K562 (cell line): Measurements from ENCODE around the gene MPHOSPH6.

Source experiments
- POLR2AphosphoS5 ChIP-seq: IDR thresholded peaks from 2 replicates; pipeline ENCODE4 v1.6.1; 2011; ENCODE audit warnings: mild to moderate bottlenecking, low read depth, low read length, moderate library complexity; ENCODE audit not compliant: control insufficient read depth, insufficient read depth
- ZNF253 ChIP-seq: fragments of 250-450 bp; sonication (Bioruptor Pico); conservative IDR thresholded peaks from 2 replicates; pipeline ENCODE4 v1.6.1; 2021; ENCODE audit warnings: mild to moderate bottlenecking

DNA sequence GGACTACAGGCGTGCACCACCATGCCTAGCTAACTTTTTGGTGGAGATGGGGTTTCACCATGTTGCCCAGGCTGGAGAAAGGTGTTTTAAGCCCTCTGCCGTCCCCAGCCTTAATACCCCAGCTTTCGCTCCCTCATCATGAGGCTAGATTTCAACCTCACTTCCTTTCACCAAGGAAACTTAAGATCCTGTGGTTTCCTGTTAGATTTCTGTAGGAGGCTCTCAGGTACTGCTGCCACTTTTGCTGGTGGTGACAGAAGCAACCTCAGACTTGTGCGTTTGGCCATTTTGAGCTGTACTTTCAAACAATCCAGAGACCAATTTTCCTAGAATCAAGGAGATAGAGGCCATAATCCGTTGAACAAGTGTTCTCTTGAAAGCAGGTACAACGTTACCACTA is 36.2 kb downstream of the MPHOSPH6 start:
- TF ChIP-seq POLR2AphosphoS5 (no peak), ZNF253 (CRISPR knock-in tag) (no peak)
